Peyer's patch (tissue), 4 donors: ENCODE results near the gene JPT2.

ENCODE experiments used
- POLR2A ChIP-seq, 2 donors: fragments of 450-650 bp; IDR thresholded peaks; one replicate each; pipeline ENCODE4 v1.5.1; 2017; ENCODE audit warnings: antibody characterized with exemption in 2 of 2, mild to moderate bottlenecking in 2 of 2, moderate library complexity in 2 of 2
- TF ChIP-seq, protein P1 (sequence below), 6 experiments: fragments of 450-650 bp in 4 of 6; fragments of 200-600 bp in 2 of 6; sonication (generic) in 1 of 6; IDR thresholded peaks; one replicate each; pipeline ENCODE4 v1.5.1; 2017 to 2019; ENCODE audit warnings: antibody characterized with exemption in 6 of 6, mild to moderate bottlenecking in 3 of 6, moderate library complexity in 1 of 6

DNA sequence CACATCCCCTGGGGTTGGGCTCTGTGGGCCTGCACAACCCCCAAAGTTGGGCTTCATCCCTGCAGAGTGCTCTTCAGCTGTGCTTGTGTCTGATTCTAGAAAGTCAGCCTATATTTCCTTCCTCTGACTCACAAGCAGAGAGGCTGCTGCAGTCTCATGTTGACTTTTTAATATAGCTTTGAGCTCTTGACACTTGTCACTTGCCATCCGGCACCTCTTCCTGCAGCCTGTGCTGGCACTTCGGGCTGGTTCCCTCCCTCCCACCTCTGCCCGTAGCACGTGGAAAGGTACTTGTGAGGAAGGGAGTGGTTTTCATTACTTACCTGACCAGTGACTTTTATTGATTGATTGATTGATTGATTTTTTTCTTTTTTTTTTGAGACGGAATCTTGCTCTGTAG, 19.0 kb upstream of the JPT2 start:
- TF ChIP-seq, protein P1, sequence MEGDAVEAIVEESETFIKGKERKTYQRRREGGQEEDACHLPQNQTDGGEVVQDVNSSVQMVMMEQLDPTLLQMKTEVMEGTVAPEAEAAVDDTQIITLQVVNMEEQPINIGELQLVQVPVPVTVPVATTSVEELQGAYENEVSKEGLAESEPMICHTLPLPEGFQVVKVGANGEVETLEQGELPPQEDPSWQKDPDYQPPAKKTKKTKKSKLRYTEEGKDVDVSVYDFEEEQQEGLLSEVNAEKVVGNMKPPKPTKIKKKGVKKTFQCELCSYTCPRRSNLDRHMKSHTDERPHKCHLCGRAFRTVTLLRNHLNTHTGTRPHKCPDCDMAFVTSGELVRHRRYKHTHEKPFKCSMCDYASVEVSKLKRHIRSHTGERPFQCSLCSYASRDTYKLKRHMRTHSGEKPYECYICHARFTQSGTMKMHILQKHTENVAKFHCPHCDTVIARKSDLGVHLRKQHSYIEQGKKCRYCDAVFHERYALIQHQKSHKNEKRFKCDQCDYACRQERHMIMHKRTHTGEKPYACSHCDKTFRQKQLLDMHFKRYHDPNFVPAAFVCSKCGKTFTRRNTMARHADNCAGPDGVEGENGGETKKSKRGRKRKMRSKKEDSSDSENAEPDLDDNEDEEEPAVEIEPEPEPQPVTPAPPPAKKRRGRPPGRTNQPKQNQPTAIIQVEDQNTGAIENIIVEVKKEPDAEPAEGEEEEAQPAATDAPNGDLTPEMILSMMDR (IDR thresholded peaks at IDR 0.05): no peak
- no peak for TF ChIP-seq POLR2A (IDR thresholded peaks at IDR 0.05)
